Measurements from ENCODE around the gene XRCC3. TPM values are rescaled to one million over a fixed set of nuclear protein-coding genes. Genes with fewer than 3 reads are reported as not detected.
"Not testable (repeated sequence)": the region's sequence is repeated elsewhere in the genome, so short reads cannot be mapped to it uniquely, and the experiment has no call there.

Gene XRCC3
- total RNA-seq, 4 donors from 2014 or later: 11.6 to 42.9 (median 16.2) TPM

- Histone ChIP-seq H3K4me3 (no peak overlapping the region), H3K27me3 (no peaks in the 10 kb centered on the region), H3K27ac (no peak overlapping the region), H3K9me3 (no peaks in the 10 kb centered on the region), H3K4me1 (peaks cover 0 to 4% (median 0%) of the 10 kb centered on the region in 4 donors), H3K36me3 (peaks cover 0 to 78% (median 6%) of the 10 kb centered on the region in 3 donors)
- DNase-seq: no peak
- no peak for TF ChIP-seq POLR2A (IDR thresholded peaks at IDR 0.05)
- TF ChIP-seq, protein P1, sequence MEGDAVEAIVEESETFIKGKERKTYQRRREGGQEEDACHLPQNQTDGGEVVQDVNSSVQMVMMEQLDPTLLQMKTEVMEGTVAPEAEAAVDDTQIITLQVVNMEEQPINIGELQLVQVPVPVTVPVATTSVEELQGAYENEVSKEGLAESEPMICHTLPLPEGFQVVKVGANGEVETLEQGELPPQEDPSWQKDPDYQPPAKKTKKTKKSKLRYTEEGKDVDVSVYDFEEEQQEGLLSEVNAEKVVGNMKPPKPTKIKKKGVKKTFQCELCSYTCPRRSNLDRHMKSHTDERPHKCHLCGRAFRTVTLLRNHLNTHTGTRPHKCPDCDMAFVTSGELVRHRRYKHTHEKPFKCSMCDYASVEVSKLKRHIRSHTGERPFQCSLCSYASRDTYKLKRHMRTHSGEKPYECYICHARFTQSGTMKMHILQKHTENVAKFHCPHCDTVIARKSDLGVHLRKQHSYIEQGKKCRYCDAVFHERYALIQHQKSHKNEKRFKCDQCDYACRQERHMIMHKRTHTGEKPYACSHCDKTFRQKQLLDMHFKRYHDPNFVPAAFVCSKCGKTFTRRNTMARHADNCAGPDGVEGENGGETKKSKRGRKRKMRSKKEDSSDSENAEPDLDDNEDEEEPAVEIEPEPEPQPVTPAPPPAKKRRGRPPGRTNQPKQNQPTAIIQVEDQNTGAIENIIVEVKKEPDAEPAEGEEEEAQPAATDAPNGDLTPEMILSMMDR (IDR thresholded peaks at IDR 0.05): no peak
Observed at GRCh38 chr14:103656756-103657133, 58.5 kb downstream of the XRCC3 start.

DNA sequence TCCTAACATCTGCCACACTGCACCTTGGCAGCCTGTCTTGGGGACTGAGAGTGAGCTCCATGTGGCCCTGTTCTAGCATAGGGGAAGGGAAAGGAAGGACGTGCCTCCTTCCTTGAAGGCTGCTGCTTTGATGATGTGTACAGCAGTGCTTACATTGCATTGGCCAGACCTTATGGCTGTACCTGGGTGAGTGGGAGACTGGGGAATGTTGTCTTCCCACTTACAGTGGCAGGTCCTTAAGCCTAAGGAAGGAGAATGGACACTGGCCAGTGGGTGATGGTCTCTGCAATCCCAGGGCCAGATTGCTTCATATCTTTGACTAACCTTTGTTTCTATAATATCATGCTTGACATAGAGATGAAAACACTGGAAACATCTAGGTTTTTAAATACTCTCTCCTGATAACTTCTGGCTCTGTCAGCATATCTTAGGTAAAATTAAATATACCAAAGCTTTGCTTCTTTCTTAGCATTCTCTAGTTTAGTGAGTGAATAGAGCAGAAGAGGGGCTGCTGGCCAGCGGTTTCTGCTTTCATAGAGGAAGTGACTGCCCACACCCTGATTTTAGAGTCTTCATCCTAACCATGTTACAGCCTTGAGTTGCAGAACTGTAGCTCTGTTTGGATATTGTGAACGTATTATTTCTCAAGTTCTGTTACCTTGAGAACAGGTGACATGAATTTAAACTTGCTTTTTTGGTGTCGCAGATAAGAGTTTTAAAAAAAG, 59.1 kb downstream of the XRCC3 start:
- no peak for TF ChIP-seq POLR2A (IDR thresholded peaks at IDR 0.05)
- TF ChIP-seq, protein P1 (IDR thresholded peaks at IDR 0.05): no peak
- no peaks in the 10 kb centered on the region for H3K27me3 ChIP-seq
- peaks cover 0 to 73% (median 6%) of the 10 kb centered on the region in 3 donors for H3K36me3 ChIP-seq
- H3K4me3 ChIP-seq: no peak overlapping the region
- H3K4me1 ChIP-seq: peaks cover 0 to 4% (median 0%) of the 10 kb centered on the region in 4 donors
- H3K9me3 ChIP-seq: no peaks in the 10 kb centered on the region
- no peak for DNase-seq
- H3K27ac ChIP-seq: no peak overlapping the region

- TF ChIP-seq, protein P1 (IDR thresholded peaks at IDR 0.05): no peak
- no peak for TF ChIP-seq POLR2A (IDR thresholded peaks at IDR 0.05)
- Histone ChIP-seq H3K9me3 (no peaks in the 10 kb centered on the region), H3K27ac (no peak overlapping the region), H3K27me3 (no peaks in the 10 kb centered on the region), H3K4me1 (peaks cover 0 to 4% (median 0%) of the 10 kb centered on the region in 4 donors), H3K4me3 (no peak overlapping the region), H3K36me3 (peaks cover 0 to 57% (median 6%) of the 10 kb centered on the region in 3 donors)
- no peak for DNase-seq
Observed at GRCh38 chr14:103654619-103655018, 60.6 kb downstream of the XRCC3 start.

DNA sequence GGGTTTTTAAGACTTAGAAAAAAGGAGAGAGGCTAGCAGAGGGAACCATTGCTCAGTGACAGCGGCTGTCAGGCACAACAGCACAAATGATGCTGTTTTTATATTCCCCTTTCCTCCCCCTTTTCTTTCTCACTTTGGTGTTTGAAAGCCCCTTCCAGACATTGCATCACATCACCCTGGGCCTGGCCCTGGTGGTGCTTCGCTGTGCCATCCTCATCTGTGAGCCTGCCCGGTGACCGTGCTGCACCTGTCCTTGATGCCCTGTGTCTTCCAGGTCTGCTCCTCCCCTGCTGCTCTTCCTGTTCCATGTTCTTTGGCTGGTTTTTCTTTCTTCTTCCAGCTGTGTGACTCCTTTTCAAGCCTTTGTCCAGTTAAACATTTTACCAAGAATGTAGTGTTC, 61.4 kb downstream of the XRCC3 start:
- Histone ChIP-seq H3K36me3 (peaks cover 0 to 49% (median 6%) of the 10 kb centered on the region in 3 donors), H3K27ac (no peak overlapping the region), H3K9me3 (no peaks in the 10 kb centered on the region), H3K4me1 (peaks cover 0 to 4% (median 0%) of the 10 kb centered on the region in 4 donors), H3K4me3 (no peak overlapping the region), H3K27me3 (no peaks in the 10 kb centered on the region)
- TF ChIP-seq, protein P1 (IDR thresholded peaks at IDR 0.05): no peak
- TF ChIP-seq POLR2A (IDR thresholded peaks at IDR 0.05): no peak
- no peak for DNase-seq

DNA sequence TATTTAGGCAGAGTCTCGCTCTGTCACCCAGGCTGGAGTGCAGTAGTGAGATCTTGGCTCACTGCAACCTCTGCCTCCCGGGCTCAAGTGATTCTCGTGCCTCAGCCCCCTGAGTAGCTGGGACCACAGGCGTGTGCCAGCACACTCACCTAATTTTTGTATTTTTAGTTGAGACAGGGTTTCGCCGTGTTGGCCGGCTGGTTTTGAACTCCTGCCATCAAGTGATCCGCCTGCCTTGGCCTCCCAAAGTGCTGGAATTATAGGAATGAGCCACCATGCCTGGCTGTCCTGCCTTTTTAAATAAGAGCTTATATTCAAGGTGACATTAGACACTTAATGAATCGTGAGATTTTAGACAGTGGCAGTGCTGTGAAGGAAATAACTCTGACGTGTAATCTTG, 61.9 kb downstream of the XRCC3 start:
- not testable (repeated sequence) for H3K27me3 ChIP-seq, H3K9me3 ChIP-seq, H3K4me1 ChIP-seq, H3K4me3 ChIP-seq, DNase-seq, H3K27ac ChIP-seq
- peaks cover 0 to 44% (median 6%) of the 10 kb centered on the region in 3 donors for H3K36me3 ChIP-seq

DNA sequence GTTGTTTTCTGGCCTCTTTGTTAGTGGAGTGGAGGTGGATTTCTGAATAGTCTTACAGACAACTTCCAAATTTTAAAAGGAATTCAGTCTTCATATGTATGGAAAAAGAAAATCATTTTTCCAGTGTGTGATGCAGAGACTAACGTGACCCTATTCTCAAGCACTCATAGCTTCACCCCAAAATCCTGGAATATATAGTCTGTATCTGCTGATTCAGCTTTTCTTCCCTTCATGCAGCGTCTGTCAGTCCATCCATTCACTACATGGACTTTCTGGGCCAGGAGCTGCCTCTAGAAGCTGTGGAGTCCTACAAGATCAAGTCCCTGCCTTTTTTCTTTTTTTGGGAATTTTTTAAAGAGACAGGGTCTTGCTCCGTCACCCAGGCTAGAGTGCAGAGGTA, 62.4 kb downstream of the XRCC3 start:
- no peak overlapping the region for H3K27ac ChIP-seq
- no peak overlapping the region for H3K4me3 ChIP-seq
- H3K4me1 ChIP-seq: peaks cover 0 to 4% (median 0%) of the 10 kb centered on the region in 4 donors
- no peaks in the 10 kb centered on the region for H3K9me3 ChIP-seq
- H3K36me3 ChIP-seq: peaks cover 0 to 40% (median 6%) of the 10 kb centered on the region in 3 donors
- no peak for DNase-seq
- no peaks in the 10 kb centered on the region for H3K27me3 ChIP-seq
- TF ChIP-seq, protein P1 (IDR thresholded peaks at IDR 0.05): no peak
- no peak for TF ChIP-seq POLR2A (IDR thresholded peaks at IDR 0.05)
